NCI-H2081 treated with DMSO at 0.1 percent for 48 hours (cell line): Measurements from ENCODE around the gene TAL2.

Source experiments
- DNase-seq: peaks from one replicate; lab custom pipeline; 2025; lab: John Stamatoyannopoulos, UW

Gene TAL2

DNA sequence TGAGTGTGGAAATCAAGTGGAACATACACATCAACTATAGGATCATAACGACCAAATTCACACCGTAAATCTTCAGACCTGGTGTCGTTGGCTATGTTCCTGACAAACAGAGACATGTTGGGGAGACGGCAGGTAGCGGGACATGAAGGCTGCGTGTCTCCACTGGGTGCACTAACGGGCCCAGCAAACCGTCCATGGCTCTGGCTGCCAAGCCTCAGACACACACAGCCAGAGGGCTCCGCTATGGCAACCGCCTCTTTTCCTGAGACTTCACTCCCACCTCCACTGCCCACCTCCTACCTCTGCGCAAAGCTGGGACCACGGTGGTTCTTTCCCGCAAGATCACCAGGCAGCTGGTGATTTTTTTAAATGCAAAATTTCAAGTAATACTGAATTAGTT, 48.4 kb downstream of the TAL2 start:
- no peak for DNase-seq

DNA sequence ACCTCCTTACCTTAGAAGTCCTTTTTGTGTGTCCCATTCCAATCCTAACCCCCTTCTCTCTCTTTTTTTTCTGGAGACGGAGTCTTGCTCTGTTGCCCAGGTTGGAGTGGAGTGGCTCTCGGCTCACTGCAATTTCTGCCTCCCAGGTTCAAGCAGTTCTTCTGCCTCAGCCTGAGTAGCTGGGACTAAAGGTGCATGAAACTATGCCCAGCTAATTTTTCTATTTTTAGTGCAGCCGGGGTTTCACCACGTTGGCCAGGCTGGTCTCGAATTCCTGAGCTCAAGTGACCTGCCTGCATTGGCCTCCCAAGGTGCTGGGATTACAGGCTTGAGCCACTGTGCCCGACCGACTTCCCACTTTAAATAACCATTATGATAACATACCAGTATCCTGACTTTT, 49.6 kb downstream of the TAL2 start:
- DNase-seq, result no peak

DNA sequence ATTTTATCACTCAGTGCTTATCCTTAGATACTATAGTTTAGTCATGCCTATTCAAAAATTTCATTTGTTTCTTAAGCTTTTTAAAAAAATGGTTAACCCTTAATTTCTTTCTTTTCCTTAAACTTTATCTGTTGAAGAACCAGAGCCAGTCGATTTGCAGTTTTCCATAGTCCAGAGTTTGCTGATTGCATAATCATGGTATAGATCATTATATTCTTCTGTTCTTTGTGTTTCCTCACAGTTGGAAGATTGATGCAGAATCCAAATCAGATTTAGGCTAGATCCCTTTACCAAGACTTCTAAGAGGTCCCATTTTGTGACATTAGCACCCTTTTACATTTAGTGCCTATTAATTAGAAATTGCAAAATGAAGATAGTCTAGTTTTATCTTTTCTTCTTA, 50.0 kb downstream of the TAL2 start:
- DNase-seq, result no peak
